GM19035 (cell line): Measurements from ENCODE around the gene PKM.
"Not testable (repeated sequence)": the region's sequence is repeated elsewhere in the genome, so short reads cannot be mapped to it uniquely, and the experiment has no call there.

Experiments used
- ATAC-seq: cut with Tn5 transposase; IDR thresholded peaks from one replicate; pipeline ENCODE4 v1.9.1; 2021; ENCODE audit not compliant: unreplicated experiment

PKM gene

DNA sequence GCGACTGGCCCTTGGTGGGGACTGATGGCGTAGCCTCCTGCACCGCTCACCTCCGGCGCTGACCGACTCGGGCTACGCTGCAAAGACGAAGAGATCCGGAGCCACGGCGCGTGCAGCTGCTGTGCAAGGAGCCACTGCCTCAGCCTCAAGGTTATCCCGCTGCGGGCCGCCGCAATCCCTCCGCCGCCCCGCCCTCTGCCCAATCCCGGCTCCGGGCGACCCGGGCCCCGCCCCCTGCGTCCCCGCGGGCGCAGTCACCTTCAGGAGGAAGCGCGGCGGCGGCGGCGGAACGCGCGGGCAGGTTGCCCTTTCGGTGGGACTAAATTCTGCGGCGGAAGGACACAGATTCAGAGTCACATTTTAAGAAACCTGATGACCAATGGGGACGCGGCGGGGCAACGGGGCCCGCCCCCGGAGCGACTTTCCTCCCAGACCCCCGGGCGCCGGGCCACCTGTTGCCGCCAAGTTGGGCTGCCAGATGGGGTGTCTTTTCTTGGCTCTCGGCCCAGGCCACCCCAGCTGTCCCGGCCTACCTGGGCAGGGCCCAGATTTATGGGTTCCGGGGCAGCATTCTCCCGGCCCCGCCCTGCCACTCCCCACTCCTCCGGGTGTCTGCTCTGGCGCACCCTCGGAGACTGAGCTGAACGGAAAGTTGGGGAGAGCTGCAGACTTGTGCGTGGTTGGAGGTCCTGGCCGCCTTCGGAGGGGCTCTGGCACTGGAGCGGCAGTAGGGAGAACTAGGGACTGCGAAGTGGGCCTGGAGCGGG is at the start of gene PKM:
Gene PKM, minus strand, starts transcription at position 125 of the 767 bp plus-strand sequence. CDS start 12,093 bp downstream, outside the sequence.
- peak; percentile 42 for ATAC-seq

DNA sequence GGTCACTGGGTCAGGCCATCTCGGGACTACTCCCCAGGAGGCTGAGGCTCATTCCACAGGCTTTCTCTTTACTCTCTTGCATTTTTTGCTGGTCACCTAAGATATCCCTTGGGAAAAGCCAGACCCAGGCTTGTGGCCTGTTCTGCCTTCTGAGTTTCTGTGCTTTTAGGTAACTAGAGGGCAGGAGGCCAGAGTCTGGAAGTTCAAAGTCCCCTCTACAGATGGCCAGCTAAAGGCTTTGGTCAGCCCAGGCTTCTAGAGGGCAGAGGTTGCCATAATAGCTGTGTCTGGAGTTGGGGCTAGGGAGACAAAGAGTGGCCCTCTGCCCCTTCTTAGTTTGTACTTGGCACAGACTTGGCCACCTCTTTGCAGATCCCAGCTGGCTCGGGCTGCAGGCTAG is 49.8 kb upstream of the PKM start:
- no peak for ATAC-seq

DNA sequence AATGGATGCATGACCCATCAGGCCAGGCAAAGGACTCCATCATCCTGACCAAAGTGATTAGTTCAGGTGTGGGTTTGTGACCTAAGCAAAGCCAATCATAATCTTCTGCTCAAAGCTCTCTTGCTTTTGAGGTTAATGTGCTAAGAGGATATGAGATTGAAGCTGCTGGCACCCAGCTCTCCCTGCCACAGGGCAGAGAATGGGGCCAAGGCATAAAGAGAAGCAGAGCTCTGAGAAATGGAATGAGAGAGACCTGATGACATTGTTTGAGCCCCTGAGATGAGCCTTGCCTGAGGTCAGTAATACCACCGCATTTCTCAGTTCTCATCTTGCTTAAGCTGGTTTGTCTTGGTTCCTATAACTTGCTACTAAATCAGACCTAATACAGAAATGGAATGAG is 47.7 kb upstream of the PKM start:
- ATAC-seq: no peak

DNA sequence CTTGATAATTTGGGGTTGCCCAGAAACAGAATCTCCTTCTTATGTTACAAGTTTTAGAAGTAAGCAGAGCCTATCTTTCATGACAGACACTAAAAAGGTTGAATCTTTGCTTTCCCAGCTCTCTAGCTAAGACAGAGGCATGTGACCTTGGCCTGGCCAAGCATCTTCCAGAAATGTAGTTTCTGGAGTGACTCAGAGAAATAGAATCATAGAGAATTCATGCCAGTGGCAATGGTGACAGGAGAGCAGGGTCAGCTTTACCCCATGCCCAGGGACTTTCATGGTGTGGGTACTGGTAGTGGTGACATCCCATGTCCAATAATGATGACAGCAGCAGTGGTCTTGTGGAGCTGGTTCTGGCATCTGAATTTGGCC is 45.3 kb upstream of the PKM start:
- no peak for ATAC-seq

DNA sequence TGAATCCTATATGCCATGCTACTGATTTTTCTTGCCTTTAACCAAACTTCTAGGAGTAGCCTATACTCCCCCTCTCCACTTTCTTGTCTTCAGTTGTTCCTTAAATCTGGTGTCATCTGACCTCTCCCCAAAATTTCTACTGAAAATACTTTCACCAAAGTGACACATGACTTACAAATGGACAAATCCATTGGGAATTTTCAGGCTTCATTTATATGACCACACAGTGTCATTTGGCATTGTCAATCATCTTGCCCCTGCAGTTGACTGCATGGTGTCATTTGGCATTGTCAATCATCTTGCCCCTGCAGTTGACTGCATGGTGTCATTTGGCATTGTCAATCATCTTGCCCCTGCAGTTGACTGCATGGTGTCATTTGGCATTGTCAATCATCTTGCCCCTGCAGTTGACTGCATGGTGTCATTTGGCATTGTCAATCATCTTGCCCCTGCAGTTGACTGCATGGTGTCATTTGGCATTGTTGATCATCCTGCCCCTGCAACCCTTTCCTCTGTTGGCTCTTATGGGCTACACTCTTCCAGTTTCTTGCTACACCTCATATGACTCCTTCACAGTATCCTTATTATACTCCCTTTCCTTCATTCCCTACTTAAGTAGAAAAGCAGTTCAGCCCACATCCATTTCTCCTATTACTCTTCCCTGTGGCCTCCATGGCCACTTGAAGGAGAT is 44.8 kb upstream of the PKM start:
- ATAC-seq: not testable (repeated sequence)

DNA sequence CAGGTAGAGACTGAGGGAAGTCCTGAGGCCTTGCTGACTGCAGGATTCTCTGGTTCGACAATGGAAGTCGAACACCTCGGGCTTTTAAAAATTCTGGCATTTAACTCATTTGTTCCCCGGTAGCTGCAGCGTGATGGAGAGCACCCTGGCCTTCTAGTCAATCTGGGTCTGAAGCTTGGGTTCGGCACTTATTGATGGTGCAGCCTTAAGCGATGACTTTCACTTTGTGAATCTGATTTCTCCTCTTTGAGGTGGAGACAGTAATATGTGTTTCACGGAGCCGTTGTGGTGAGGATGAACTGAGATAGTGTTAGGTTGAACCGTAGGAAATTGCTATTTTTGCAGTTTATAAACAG is 42.0 kb upstream of the PKM start:
- ATAC-seq: no peak

DNA sequence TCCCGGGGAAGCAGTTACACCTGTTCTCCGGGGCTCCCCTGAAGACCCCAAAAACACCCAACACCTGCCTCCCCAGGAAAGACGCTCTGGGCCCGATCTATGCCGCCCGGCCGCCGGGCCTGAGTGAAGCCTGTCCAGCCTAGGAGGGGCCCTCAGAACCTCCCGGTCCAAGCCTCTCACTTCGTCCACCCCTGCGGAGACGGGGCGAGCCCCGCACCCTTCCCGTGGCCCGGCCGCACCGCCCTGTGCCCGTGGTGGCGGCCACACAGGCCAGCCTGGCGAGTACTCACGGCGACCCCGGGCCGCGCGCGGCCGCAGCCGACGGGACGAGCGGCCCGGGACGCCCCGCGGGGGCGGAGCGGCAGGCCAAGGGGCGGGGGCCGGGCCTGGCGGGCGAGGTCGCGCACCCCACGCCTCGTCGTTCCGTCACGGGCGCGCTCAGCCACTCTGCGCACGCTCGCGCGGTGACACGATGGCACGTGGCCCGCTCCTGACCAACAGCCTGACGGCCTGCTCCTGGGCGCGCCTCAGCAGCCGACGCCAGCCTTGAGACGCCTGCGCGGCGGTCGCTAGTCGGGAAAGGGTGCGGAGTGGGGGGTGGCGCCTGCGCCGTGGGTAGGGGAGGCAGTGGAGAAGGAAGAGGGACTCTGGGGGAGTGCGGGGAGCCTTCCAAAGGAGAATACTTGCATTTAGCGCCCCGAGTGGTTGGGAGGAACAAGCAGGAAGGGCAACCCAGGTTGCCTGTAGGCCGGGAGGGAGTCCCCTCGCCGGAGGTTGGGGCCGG is 41.4 kb upstream of the PKM start, which contains the start of gene PARP6:
Gene PARP6, minus strand, starts transcription at position 342 of the 784 bp plus-strand sequence. CDS start 5,077 bp downstream, outside the sequence.
- ATAC-seq: peak; percentile 95

DNA sequence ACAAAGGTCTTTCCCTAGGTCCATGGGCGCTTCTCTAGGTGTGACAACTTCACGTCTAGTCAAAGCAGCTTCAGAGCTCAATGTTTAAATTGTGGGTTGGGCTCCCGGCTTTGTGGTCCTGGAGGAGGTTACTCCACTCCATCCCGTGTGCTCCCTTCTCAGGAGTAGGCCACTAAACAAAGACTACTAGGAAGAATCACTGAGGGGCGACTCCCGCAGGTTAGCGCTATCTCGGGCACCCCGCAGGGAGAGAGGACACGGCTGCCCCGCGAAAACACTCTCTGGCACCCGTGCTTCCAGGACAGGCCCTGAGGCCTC is 40.9 kb upstream of the PKM start:
- no peak for ATAC-seq

DNA sequence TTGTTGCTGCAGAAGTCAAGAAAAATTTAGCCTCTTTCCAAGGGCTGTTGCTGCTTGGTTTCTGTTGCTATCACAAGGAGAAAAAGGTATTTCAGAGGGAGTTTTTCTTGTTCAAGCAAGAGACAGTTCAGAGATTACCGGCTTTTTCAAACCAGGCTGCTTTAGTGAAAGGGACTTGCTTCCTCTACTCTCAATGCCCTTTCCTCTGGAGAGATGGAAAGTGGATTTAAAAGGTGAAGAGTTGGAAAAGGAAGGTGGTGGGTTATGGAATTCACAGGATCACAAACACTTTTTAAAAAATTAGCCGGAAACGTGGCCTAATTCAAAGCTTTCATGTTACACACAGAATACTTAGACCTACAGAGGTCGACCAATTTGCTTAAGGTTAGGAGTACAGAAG is 40.2 kb upstream of the PKM start:
- no peak for ATAC-seq

DNA sequence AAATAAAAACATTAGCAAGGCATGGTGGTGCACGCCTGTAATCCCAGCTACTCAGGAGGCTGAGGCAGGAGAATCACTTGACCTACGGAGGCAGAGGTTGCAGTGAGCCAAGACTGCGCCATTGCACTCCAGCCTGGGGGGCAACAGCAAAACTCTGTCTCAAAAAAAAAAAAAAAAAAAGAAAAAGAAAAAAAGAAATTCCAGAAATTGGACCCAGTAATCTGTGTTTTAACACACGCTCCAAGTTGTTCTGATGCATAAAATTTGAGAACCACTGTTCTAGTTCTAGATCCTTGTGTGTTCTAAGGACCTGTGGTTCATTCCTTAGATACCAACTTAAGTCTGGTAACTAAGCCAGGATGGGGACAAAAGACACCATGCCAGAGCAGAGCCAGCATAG is 38.7 kb upstream of the PKM start:
- ATAC-seq: no peak

DNA sequence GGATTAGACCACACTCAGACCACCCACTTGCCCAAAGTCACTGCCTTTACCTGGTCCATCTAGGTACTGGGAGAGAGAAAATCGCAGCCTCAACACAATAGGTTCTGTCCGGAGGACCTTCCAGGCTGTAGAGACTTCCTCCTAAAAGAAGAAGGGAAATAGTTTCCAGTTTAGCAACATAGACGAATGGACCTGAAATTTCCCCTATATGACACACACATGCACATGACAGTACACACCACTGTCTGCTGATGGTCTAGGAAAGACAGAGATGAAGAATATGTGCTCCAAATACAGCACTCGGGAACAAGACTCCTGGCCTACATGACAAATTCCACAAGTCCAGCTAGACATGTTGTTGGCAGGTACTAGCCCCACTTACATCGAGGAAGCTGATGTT is 34.0 kb upstream of the PKM start:
- ATAC-seq: no peak

DNA sequence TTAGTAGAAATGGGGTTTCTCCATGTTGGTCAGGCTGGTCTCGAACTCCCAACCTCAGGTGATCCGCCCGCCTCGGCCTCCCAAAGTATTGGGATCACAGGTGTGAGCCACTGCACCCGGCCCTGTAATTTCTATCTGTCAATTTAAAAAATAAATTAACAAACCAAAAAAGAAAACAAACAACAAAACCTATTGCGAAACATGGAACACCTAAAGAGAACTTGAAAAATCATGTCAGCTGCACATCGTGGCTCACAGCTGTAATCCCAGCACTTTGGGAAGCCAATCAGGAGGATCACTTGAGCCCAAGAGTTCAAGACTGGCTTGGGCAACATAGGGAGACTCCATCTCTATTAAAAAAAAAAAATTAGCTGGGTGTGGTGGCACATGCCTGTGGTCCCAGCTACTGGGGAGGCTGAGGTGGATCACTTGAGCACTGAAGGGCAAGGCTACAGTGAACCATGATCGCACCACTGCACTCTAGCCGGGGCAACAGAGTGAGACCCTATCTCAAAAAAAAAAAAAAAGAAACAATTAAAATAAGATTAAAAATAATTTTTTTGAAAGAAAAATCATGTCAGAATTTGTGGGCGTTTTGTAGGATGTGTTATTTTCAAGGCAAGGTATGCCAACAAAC is 21.8 kb upstream of the PKM start:
- no peak for ATAC-seq

DNA sequence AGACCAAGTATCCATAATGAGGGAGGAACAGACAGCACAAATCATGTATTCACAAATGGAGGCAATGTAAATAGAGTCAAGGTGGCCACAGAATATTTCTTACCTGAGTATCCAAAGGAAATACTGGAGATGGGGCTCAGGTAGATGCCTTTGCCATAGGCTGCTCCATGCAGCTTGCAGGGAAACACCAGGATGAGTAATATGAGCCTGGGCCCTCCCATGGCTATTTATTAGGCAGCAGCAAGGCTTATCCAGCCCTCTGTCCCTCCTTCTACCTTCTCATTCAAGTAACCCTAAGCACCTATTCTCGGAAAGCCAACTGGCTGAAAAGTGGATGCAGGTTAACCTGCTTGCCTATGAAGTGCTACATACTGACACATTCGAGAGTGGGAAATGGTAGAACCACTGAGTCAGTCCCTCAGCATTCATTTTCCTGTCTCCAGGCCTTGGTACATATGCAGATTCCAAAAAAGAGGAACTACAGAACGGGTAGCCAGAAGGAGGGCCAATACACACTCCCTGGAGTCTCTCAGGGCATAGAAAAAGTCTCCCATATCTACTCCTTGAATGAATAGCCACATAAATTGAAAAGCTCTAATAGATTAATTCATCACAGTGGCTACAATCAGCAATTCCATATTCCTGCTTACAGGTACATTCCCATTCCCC is 18.3 kb upstream of the PKM start:
- no peak for ATAC-seq

DNA sequence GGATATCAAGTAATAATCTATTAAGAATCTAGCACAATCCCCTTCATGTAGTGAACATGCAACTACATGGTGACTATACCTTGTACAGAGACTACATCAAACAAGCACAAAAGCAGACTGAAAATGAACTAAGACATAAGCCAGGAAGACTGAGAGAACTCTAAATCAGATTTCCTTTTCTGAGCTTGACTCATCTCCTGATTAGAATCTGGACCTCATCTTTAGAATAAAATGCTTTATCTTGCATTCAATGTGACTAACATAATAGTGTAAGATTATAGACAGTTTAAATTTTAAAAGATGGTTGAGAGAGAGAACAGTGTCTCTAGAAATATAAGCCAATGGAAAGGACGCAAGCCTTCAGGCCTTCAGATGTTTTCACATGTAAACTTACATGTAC is 17.5 kb upstream of the PKM start:
- no peak for ATAC-seq

DNA sequence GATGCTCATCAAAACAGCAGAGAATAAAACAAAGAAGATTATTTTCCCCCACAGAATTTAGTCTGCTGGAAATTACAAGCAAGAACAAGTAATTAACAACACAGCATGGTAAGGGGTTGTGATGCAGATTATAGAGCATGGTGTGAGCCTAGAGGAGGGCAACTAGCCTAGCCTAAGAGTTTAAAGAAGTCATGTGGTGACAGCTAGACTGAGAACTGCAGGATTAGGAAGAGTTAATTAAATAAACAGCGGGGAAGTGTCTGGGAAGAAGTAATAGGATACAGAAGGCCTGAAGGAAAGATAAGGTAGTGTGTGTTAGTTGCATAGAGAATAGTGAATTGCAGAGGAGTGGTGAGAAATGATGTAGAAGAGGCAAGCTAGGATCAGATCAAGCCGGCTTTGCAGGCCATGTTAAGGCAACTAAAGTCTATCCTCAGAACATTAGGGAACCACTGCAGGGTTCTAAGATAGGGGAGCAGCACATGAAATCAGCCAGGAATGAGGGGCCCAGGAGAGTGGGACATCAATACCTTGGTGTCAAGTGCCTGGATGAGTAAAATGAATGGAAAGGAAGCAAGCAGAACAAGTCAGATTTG is 11.9 kb upstream of the PKM start:
- ATAC-seq: no peak

DNA sequence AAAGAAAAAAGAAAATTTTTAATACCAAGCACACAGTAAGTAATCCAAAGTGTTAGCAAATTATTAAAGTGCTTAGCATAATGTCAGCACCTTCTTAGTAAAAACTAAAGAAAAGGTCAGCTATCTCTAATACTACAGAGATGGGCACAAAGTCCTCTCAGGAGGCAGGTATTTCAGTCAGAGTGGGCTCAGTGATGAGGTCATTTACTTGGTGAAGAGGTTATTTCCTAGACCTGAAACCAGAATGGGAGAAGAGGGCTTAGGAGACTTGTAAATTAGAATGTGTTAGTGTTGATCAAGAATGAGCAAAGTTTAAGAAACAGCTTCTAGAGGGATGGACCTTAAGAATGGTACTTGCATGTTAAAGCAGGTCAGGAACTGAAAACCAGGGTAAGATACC is 8.7 kb upstream of the PKM start:
- no peak for ATAC-seq

DNA sequence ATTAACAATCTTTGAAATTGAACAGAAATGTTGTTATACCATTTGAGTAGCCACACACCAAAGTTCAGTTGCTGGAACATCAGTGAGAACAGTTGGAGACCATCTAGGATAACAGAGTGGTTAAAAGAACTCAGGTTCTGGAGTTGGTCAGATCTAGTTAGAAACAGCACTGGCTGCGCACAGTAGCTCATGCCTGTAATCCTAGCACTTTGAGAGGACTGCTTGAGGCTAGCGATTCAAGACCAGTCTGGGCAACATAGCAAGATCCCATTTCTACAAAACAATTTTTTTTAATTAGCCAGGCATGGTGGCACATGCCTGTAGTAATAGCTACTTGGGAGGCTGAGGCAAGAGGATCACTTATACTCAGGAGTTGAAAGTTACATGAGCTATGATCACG is 7.6 kb upstream of the PKM start:
- no peak for ATAC-seq

DNA sequence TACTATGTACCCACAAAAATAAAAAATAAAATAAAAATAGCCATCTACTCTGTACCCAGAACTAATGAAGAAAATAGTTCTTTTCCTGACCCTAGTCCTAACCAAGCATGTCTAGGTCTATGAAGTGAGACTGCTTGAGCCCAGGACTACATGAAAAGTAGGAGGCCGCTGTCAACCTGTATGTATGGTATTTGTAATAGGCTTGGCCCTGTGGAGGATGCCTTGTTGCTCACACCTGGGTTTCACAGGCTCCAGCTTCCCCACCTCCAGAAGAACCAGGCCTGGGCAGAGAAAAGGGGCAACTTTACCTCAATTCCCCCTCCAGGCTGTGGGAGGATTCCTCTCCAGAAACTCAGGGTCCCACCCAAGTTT is 6.8 kb upstream of the PKM start:
- ATAC-seq: no peak

DNA sequence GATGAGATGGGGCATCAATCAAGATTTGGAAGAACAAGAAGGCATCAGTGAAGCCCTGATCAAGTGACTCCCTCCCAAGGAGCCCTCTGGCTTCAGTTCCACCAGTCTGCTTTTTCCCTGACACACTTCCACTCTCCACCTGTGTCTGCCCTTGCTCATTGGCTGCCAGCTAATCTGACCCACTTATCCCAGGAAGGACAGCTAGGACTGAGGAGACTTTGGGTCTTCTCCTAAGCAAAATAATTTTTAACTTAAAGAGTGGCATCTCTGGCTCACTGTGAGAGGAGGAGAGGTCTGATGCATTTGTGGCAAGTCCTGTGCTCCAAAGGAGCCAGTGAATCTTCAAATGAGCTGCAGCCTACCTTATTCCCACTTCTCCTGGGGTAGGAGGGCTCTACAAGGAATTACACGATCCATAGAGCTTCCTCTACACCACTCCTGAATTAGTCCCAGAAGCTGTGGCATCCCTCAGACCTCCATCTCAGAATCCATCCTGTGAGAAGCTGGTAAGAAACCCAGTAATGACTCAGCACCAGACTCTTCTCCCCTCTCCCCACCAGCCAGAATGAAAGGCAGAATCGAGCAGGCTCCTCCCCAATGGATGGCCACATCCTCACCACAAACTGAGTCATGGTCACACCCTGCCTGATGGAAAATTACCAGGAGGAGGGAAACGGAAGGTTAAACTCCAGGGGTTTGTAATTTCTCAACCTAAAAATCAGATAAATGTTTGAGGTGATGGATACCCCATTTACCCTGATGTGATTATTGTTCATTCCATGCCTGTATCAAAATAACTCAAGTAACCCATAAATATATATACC is 6.3 kb upstream of the PKM start:
- ATAC-seq: peak; percentile 67
